AG09319 (cell line): ENCODE data around the gene ARSD.

ENCODE experiments used
- DNase-seq: peaks from one replicate; pipeline ENCODE4 v3.0.0-alpha.2; 2010; ENCODE audit warnings: low read depth; ENCODE audit errors: extremely low read depth
- TF ChIP-seq, protein P1 (sequence below): IDR thresholded peaks from 2 replicates; pipeline ENCODE4 v1.5.1; 2011; ENCODE audit warnings: low read depth, mild to moderate bottlenecking, inconsistent platforms, low read length, moderate library complexity

ARSD gene

DNA sequence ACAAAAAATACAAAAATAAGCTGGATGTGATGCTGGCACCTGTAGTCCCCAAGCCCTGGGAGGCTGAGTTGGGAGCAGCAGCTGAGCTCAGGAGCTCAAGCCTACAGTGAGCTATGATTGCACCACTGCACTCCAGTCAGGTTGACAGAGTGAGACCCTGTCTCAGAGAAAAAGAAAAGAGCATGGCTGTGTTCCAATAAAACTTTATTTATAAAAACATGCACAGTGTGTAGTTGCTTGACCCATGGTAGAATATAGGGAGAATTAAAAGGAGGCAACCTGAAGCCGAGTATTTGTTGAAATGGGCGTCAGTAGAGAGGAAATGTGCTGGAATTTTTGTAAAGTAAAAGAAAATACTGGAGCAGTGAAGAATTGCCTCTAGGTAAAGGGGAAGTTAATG, 73.4 kb downstream of the ARSD start:
- no peak for DNase-seq
- TF ChIP-seq, protein P1, sequence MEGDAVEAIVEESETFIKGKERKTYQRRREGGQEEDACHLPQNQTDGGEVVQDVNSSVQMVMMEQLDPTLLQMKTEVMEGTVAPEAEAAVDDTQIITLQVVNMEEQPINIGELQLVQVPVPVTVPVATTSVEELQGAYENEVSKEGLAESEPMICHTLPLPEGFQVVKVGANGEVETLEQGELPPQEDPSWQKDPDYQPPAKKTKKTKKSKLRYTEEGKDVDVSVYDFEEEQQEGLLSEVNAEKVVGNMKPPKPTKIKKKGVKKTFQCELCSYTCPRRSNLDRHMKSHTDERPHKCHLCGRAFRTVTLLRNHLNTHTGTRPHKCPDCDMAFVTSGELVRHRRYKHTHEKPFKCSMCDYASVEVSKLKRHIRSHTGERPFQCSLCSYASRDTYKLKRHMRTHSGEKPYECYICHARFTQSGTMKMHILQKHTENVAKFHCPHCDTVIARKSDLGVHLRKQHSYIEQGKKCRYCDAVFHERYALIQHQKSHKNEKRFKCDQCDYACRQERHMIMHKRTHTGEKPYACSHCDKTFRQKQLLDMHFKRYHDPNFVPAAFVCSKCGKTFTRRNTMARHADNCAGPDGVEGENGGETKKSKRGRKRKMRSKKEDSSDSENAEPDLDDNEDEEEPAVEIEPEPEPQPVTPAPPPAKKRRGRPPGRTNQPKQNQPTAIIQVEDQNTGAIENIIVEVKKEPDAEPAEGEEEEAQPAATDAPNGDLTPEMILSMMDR, result no peak

DNA sequence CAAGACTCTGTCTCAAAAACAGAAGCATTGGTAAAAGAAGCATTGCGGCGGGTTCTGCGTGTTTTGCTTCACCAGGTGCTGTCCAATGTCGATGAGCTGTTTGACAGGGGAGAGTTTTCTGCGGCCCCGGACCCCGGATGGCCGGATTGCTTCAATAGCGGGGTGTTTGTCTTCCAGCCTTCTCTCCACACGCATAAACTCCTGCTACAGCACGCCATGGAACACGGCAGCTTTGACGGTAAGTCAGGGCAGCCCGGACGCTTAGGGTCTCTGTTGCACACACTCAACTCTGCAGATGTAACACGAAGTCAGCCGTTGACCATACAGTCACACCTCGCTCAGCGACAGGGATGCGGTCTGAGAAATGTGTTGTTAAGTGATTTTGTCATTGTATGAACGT, 74.2 kb downstream of the ARSD start:
- DNase-seq, result no peak
- TF ChIP-seq, protein P1, result no peak
